ENCODE measurements around the gene MLLT10.
"Not testable (repeated sequence)": the region's sequence is repeated elsewhere in the genome, so short reads cannot be mapped to it uniquely, and the experiment has no call there.

MLLT10 gene

DNA sequence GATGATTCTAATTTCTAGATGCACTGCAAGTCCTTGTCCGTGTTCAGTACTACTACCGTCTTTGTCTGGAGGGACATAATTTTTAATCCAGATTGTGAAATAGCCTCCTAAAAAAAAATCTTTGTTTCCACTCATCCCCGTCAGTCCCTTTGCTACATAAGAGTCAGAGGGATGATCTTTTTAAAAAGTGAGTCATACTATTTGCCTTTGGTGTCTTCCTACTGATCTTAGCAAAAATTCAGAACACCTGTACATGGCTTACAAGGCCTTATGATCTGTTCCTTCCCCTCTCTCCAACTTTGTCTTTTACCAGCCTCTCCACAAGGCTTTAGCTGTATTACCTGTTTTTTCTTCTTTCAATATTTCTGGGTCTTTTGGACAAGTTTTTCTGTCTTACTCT is 173.5 kb downstream of the MLLT10 start:
- DNase-seq: no peak

DNA sequence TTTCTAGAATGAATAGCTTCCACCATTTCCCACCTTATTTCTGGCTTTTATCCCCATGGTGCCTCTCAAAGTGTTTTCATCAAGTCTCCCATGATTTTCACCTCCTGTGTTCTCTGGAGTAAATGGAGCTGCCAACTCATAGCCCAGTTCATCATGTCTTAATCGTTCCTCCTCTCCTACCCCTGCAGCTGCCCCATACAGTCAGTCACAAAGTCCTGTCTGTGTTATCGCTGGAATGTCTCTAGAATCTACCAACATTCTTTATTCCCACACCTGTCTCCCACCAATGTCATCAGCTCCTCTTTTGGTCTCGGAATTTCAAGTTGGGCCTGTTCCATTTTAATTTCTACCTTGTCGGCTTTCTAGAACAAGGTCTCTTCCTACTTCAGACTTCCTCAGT is 178.9 kb downstream of the MLLT10 start:
- DNase-seq: no peak

DNA sequence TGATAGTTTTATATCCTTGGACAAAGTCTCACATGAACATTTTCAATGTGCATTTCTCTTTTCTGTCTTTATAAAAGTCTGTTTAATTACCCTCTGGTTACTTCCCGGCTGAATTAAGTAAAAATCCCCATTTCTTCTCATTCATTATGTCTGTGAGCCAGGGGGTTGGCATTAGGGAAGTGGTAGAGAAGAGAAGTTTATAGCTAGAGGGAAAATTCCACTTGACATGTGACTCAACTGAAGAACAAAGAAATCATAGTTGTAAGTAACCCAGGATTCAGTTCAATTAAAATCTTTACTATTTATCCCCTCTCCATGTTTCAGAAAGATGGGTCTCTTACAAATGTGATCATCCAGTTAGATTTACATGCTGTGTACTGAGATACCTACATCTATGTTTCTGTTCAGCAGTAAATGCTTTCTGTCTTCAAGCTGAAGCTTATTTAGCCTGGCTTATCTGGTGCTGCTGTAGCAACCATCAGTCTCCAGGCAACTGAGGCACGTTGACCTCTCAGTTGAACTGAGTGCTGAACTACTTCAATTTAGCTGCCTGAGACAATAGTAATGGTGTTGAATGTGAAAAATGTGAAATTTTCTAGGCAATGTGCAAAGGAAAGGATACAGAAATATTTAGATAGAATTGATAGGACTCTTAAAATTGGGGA is 181.6 kb downstream of the MLLT10 start:
- no peak for DNase-seq

DNA sequence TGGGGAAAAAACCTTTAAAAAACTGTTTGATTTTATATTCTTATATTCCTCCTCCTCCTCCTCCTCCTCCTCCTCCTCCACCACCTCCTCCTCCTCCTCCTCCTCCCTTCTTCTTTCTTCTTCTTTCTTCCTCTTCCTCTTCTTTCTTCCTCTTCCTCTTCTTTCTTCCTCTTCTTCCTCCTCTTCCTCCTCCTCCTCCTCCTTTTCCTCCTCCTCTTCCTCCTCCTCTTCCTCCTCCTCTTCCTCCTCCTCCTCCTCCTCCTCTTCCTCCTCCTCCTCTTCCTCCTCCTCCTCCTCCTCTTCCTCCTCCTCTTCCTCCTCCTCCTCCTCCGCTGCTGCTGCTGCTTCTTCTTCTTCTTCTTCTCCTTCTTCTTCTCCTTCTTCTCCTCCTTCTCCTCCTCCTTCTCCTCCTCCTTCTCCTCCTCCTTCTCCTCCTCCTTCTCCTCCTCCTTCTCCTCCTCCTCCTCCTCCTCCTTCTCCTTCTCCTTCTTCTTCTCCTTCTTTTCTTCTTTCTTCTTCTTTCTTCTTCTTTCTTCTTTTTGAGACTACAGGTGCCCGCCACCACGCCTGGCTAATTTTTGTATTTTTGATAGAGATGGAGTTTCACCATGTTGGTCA is 183.5 kb downstream of the MLLT10 start:
- DNase-seq: not testable (repeated sequence)

DNA sequence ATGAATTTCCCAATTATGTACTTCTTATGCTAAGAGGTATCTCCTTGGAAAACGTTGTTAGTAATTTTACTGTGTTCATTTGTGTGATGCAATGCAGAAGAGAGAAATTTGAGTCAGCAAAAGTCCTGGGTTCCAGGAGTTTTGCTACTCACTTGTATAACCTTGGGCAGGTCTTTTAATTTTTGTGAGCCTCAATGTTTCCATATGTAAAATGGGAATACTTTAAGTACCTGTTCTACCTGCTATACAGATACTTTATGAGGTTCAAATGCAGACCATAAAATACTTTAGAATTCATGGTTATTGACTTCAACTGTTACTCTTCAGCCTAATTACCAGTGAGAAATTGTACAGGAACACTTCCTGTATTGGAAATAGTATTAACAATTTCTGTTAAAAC is 185.5 kb downstream of the MLLT10 start:
- no peak for DNase-seq

DNA sequence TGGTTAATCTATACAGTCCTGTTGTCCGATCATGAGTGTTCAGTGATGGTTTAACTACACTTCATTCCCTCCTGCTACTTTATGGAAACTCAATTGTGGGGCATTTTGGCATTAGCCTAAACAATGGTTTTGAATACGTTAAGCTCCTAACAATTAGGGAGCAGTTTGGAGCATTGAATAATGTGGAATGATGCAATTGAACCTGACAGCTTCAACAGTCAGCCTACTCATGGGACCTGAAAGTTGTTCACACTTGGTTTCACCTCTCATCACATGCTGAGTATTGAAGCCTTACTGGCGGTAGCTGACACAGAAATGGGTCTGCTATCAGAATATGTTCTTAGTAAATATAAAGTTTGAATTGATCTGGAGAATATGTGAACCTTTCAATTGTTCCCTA is 186.1 kb downstream of the MLLT10 start:
- DNase-seq: no peak

DNA sequence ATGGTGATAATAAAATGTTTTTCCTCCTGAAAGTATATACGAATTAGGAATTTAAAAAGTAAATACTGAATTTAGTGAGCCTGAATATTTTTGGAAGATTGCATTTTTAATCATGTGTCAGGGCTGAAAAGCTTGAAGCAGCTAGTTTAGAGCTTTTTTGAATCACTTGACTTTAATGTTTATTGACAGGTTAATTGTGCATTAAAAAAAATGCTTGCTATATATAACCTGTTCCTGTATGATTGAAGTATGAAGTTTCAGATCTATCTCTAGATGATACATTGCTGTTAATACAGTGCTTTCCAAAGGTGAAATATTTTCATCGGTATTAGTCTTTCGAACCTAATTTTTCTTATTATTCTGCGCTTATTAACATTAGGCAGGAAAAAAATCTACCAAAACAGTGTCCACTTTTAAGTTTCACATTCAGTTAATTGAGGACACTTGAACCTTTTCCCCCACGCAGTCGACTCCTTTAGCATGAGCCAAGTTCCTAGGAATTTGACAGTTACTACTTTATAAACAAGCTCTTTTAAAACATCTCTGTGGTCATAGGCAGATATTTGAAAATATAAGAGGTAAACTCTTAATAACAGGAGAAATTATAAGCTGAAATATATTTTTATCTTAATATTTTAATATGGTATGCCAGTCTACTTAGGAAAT is 187.1 kb downstream of the MLLT10 start:
- no peak for DNase-seq

DNA sequence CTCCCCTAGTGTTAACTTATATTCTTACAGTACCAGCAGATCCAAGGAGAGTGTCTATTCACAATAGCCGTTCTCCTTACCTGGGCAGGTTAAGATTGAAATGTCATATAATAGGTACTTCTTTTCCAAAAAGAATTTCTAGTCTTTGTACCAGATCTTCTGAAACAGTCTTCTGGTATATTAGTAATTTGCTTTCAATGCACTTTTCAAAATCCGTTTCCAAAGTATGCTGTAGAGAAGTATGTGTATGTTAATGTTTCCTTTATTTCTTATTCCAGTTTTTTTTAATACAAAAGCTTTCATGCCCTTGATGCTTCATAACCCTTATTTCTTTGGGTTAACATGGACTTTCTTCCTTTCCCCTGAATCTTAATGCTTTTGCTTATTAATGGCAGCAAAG is 188.2 kb downstream of the MLLT10 start:
- no peak for DNase-seq

DNA sequence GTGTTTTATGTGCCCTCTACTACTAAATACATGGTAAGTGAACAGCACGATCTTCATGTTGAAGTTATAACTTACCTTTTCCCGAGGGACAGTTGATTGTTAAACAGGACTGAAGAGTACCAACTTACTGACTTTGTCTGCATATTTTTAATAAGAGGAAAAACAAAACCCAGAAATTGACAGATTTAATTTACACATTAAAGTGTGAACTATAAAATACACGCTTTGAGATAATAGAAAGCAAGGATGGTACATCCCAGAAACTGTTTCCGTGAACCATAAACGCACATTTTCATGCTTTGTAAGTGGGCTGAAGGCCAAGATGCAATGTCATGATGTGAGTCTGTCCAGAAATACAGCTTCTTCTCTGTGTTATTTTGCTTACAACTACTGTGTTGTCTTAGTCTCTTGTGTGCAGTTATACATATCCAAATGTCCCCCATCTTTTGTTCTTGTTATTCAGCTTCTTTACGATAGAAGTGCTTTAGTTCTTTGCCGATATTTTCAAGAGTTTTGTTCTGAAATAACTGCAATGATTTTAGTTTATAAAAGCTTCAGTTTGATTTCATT is 190.1 kb downstream of the MLLT10 start:
- DNase-seq: no peak

DNA sequence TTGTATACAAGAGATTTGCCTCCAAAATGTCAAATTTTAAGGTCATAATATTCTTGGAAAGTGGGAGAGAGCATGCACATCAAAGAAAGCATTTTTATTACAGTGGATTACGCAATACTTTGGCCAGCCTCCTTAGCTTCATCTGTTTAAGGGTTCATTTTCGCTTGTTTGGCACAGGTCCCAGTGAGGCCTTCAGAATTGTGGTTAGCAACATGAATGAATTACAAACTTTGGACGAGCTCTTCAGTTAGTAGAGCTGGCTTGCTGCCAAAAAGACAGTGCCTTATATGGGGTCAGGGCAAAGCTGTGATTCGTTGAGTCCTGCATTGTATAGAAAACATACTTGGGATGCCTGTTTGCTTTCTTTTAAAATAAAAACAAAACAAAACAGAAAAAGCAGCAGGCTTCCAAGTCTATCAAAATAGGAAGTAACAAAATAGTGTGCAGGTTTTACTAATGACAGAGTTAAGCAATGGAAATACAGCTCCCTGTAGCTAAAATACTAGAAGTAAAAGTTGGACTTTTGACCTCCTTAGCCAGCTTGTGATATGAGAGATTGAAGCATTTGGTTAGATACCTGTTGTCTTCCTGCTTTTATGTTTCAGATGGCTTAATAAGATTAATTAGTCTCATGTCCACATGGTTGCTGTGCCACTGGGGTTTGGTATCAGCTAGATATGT is 190.8 kb downstream of the MLLT10 start:
- DNase-seq: peak; percentile 19

DNA sequence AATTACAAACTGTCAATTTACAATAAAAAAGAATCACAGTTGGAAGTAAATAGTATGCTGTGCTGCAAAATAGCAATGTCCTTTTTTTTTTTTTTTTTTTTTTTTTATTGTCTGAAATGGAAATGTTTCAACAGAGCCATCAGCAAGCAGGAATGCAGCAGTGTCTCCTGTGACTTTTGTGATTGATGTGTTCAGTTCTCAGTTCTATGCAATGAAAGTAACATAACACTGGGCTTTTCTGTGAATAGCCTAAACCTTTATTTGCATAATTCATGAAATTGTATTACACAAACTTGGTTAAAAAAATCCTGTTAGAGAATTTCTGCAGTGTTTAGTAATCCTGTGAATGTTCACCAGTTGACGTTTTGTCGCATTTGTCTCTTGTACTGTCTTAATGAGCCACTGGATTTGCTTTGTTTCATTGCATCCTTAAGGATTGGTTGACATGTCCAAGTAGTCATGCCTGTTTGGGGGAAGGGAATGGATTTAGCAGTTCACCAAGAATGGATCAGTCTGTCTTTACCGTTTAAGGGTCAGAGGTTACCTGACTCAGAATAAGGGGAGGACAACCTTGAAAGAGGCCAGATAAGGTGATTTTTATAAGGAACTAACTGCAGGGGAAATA is 192.7 kb downstream of the MLLT10 start:
- no peak for DNase-seq

DNA sequence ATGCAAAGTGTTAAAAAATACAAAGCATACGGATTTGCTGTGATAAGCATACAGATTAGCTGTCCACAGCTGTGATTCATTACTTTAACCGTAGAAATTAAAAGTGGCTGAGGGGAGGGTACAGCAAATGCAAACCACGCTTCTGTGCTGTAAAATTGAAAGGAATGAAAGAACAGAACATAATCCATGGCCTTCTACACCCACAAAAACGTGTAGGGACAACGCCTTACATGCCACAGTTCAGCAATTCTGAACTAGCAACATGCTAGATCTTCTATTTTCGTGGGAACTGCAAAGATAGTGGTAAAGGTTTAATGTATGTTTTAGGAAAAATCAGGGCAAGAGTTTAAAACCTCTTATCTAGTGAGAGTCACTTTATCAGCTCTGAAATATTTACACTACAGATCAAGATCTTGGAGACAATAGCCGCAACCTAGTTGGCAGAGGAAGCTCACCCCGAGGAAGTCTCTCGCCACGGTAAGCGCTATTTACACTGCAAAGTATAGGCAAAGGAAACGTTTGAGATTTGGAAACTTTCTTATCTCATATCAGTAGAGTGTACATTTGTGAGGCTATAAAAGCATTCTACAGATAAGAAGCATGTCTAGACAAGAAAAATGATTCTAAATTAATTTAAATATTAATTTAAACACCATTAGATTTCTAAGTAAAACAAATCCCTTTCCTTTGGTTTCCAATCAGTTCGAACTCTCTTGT is 193.6 kb downstream of the MLLT10 start:
- DNase-seq: no peak

DNA sequence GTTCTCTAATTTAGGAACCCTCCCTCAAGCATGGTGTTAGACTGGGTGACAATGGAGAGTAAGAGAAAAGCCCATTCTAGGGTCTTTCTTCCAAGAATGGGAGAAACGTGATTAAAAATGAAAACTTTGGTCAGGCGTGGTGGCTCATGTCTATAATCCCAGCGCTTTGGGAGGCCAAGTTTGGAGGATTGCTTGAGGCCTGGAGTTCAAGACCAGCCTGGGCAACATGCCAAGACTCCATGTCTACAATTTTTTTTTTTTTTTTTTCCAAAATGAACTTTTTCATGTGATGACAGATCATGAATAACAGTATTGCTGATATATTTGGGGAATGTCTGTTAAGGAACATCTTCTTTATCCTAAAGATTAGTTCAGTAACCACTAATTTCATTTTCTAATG is 194.6 kb downstream of the MLLT10 start:
- DNase-seq: no peak

DNA sequence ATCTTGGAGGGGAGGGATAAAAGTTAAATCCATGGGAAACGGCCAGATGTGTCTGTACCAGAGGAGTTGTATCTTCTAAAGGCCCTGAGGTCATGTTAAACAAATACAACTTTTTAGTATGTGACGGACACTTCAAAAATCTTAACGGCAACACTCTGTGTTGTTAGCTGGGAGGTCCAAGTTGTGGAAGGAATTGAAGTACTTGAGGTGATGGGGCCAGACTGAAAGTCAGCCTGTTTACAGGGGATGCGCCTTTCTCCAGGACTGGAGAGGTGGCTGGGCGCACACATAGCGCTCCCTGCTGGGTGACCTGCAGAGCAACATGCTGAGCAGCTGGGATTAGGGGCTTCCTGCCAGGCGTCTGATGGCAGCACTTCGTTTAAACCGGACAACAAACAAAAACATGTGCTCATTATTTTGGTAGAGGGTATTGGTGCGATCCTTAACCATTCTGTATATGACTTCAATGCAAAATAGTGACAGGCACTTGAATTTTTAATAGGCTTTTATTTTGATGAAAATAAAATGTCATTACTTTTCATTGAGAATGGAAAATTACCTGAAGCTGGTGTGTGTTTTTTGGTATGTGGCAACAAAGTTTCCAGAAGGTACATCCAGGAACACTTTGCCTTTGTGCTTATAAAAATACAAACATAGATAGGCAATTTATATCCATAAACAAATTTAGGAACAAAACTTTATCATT is 198.2 kb downstream of the MLLT10 start:
- DNase-seq: no peak

DNA sequence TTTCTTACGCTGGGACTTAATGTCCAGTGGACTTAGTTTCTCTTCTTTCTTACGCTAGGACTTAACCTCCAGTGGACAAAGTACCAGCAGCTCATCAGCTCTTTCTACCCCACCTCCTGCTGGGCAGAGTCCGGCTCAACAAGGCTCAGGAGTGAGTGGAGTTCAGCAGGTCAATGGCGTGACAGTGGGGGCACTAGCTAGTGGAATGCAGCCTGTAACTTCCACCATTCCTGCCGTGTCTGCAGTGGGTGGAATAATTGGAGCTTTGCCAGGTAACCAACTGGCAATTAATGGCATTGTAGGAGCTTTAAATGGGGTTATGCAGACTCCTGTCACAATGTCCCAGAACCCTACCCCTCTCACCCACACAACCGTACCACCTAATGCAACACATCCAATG is 199.7 kb downstream of the MLLT10 start:
- no peak for DNase-seq

DNA sequence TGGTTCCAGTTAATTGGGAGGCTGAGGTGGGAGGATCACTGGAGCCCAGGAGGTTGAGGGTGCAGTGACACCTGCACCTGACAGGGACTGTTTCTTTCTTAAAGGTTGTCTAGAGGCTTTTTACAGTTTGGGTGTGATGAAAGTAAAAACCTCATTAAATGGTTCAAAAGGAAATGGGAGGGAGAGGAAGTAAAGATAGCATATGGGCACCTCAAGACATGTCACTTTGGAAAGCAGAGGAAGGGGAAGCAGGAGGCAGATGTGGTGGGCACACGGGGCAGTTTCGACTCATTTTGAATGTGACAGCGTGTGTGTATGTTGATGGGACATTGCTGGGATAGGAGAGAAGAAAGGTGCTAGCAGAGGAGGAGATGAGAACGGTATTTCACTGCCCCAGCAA is 203.1 kb downstream of the MLLT10 start:
- no peak for DNase-seq

DNA sequence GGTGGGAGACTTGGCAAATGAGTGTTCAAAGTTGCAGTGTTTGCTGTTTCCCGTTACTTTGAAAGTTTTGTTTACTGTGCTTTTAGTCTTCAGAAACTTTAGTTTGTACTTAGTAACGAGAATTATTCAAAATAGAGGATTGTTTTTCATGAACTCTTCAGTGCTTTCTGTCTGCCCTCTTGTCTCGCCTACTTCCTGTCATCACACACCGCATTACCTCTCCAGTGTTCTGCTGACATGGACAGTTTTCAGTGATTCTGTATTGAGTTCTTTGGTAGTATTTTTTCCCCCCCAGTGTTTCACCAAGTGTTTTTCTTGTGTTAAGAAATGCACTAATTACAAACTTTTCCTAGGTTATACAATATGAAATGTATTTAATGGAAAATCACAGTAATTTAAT is 207.0 kb downstream of the MLLT10 start:
- DNase-seq: peak; percentile 21

DNA sequence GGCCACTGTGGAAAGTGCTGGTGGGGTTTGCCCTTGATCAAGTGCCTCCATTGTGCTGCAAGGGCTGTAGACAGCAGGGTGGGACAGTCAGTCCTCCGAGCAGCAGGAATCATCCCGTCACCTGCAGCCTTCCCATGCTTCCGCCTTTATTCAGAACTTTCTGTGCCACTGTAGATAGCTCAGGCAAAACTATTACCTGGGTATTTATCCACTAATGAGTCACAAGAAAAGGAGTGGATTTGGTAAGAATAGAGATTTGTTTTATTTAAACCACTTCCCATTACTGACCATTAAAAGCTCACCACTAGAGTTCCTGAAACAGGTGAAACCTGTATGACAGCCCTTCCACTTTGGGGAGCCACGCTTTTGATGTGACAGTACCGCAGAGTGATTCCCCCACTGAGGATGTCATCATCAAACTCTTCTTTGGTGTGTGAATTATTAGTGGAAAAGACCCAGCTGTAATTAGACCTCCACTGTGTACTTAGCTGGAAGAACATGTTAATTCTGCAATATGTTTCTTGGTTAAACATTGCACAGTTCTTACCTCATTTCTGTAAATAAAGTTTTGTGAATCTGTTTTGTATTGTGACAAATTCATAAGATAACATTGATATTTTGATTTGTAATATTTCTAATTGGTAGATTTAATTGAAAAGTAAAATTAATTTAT is 208.8 kb downstream of the MLLT10 start:
- no peak for DNase-seq

DNA sequence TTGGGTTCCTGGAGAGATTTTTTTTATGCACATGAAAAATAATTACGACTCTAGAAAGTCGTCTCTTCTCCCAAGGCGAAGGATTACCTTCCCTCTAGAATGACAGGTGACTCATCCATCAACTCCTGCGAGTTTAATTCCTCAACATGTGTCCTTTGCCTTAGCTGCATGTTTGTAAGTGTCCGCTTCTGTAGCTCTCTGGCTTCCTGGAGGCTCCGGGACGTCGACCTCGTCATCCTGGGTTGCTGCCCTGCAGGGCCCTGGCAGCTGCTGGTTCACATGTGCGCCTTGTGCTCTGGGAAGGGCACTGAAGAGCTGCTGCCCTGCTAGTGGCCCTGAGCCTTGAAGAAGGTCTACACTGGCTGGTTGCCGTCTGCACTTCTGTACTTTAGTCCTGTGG is 210.2 kb downstream of the MLLT10 start:
- DNase-seq: no peak

DNA sequence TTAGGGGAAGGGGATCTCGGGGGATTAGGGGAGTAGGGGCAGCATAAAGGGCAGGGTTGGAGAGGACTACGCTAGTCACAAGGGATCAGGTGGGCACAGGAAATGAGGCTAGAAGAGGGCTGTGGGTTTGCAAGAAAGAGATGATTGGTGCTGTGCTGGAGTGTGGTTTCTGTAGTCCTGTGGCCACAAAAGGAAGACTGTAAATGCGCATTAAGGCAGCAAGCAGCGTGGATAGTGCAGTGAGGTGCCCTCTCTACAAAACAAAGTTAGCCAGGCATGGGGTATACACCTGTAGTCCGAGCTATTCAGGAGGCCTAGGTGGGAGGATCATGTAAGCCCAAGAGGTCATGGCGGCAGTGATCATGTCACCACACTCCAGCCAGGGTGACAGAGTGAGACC is 212.1 kb downstream of the MLLT10 start:
- DNase-seq: no peak

DNA sequence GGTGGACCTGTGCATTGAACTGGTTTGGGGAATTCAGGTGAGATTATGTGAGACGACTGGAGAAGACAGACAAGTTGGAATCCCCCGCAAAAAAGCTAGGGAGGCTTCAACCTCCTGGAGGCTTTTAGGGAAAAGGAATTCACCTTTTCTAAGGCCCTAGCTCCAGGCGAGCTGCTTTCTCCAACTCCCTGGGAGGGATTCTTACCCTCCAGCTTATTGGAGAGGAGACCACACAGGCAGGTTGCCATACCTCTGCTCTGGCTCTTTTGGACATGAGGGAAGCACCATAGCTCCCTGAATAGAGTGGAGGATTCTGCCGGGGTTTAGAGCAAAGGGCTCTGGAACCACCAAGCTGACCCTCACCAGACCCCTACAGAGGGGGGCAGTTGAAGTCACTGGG is 213.8 kb downstream of the MLLT10 start:
- no peak for DNase-seq
